ENCODE measurements around the gene TEDC1. TPM values are rescaled to one million over a fixed set of nuclear protein-coding genes. Genes with fewer than 3 reads are reported as not detected.
A peak's percentile ranks its signal among the peaks of the same experiment; 100 is the strongest.

TEDC1 gene
- total RNA-seq, 1 experiment from 2014 or later = 26.2 TPM

DNA sequence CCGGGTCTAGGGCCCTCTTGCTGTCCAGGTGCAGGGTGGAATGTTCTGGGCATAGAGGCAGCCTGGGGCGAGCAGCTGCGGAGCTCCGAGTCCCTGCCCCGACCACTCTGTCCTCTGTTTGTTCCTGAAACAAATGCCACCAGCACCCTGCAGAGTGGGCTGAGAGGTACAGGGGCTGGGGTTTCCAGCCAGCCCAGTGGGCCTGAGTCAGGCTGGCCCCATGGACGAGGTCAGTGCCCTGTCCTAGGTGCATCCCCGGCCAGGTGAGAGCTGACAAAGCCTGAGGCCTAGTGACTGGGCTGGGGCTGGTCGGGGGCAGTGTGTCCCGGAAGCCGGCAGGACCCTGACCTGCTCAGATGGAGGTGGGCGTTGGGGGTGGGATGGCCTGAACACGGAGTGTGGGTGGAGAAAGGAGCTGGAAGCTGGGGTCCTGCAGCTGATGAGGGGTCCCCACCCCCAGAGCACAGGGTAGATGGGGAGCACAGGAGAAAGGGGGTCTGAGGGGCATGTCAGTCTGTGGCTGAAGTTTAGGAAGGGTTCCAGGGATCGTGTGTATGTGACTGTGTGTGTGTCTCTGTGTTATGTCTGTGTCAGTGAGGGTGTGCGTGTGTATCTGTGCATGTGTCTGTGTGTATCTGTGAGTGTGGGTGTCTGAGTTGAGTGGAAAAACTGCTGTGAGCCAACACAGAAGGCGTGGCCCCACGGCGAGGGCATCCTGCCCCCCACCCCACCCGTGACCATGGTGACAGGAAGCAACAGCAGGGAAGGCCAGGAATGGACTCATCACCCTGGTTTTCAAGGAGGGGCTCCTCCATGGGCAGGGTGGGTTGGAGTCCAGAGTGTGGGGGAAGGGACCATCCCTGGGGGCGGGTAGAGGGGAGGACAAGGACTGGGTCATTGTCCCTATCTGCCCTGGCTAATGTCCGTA, 6.7 kb upstream of the TEDC1 start:
- no peak overlapping the region for H3K9ac ChIP-seq (ENCODE audit: extremely low read depth, insufficient read length, low read length)
- Mint-ChIP-seq H3K27ac (no peak overlapping the region), H3K4me1 (peaks cover 12 to 29% of the 10 kb centered on the region in 2 experiments), H3K27me3 (ENCODE audit: low read depth) (peaks cover 91% of the 10 kb centered on the region), H3K36me3 (ENCODE audit: insufficient read depth in 1 of 3, low read depth in 3 of 3) (no peaks in the 10 kb centered on the region), H3K4me3 (peak overlapping the region in 1 of 2 experiments; percentile 11; a peak in 1 of 5 replicates), H3K9me3 (no peaks in the 10 kb centered on the region)
- H2BK12ac ChIP-seq (ENCODE audit: insufficient read length, low read depth, low read length) = no peak overlapping the region
- no peak overlapping the region for H2BK20ac ChIP-seq (ENCODE audit: low read depth, low read length, poor library complexity, severe bottlenecking)
- H2BK5ac ChIP-seq (ENCODE audit: insufficient read length, low read length) = no peak overlapping the region
- no peak overlapping the region for H2AFZ ChIP-seq (ENCODE audit: low read length)
- no peaks in the 10 kb centered on the region for H3K4me1 ChIP-seq (ENCODE audit: insufficient read depth, low read length)
- H3K4ac ChIP-seq (ENCODE audit: low read depth, low read length) = no peak overlapping the region; the same call in 1 of the 2 replicates
- H3K14ac ChIP-seq (ENCODE audit: insufficient read depth, low read length) = 0 out of 2 replicates have a peak overlapping the region, but pooled peaks have one; percentile 16
- peak overlapping the region; percentile 86 for H4K91ac ChIP-seq (ENCODE audit: insufficient read length, low read depth, low read length)
- peak overlapping the region; percentile 10 for H3K18ac ChIP-seq (ENCODE audit: insufficient read length, low read depth, low read length)
- TF ChIP-seq, protein P1, sequence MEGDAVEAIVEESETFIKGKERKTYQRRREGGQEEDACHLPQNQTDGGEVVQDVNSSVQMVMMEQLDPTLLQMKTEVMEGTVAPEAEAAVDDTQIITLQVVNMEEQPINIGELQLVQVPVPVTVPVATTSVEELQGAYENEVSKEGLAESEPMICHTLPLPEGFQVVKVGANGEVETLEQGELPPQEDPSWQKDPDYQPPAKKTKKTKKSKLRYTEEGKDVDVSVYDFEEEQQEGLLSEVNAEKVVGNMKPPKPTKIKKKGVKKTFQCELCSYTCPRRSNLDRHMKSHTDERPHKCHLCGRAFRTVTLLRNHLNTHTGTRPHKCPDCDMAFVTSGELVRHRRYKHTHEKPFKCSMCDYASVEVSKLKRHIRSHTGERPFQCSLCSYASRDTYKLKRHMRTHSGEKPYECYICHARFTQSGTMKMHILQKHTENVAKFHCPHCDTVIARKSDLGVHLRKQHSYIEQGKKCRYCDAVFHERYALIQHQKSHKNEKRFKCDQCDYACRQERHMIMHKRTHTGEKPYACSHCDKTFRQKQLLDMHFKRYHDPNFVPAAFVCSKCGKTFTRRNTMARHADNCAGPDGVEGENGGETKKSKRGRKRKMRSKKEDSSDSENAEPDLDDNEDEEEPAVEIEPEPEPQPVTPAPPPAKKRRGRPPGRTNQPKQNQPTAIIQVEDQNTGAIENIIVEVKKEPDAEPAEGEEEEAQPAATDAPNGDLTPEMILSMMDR (conservative IDR thresholded peaks at IDR 0.05) = no peak
- H3K27ac ChIP-seq (ENCODE audit: insufficient read length, low read depth, low read length) = no peak overlapping the region
- no peaks in the 10 kb centered on the region for H3K9me3 ChIP-seq (ENCODE audit: control insufficient read depth, low read depth, low read length)
- no peak overlapping the region for H2BK15ac ChIP-seq (ENCODE audit: low read depth, low read length)
- H4K8ac ChIP-seq (replicated peaks; ENCODE audit: insufficient read length, low read depth, low read length) = no peak overlapping the region
- H3K23me2 ChIP-seq (ENCODE audit: insufficient read length, low read depth, low read length, poor library complexity, severe bottlenecking) = peaks cover 7% of the 10 kb centered on the region
- H3K23ac ChIP-seq (ENCODE audit: insufficient read length, low read depth, low read length) = no peak overlapping the region
- H3K4me2 ChIP-seq (ENCODE audit: insufficient read depth, insufficient read length, low read length) = no peak overlapping the region
- no peaks in the 10 kb centered on the region for H4K20me1 ChIP-seq (ENCODE audit: control insufficient read depth, insufficient read depth, insufficient read length)
- no peak for DNase-seq
- H3K27me3 ChIP-seq (ENCODE audit: insufficient read depth, low read length) = peaks cover 40% of the 10 kb centered on the region
- no peaks in the 10 kb centered on the region for H3K79me1 ChIP-seq (ENCODE audit: insufficient read depth, low read depth, low read length, poor library complexity, severe bottlenecking)
- no CpG with 5 or more reads among the region's 20 CpGs for WGBS (ENCODE audit: extremely low coverage, insufficient read length, low lambda C conversion rate)
- no peak overlapping the region for H3T11ph ChIP-seq (ENCODE audit: low read length)
- H3K79me2 ChIP-seq (ENCODE audit: insufficient read depth, low read length) = no peaks in the 10 kb centered on the region
- H3K56ac ChIP-seq (ENCODE audit: insufficient read length, low read depth, low read length) = no peak overlapping the region
- H2BK120ac ChIP-seq (ENCODE audit: low read depth, low read length, poor library complexity, severe bottlenecking) = no peak overlapping the region
- H2AK5ac ChIP-seq (ENCODE audit: insufficient read length, low read length) = no peak overlapping the region
- H4K5ac ChIP-seq (ENCODE audit: insufficient read length, low read depth, low read length) = no peak overlapping the region

Data from H9 (cell line).